H1 (cell line): ENCODE results near the gene MIA3.

Source experiments
- CHD1 ChIP-seq: IDR thresholded peaks from 2 replicates; pipeline ENCODE4 v1.6.1; 2012; ENCODE audit warnings: low read depth, low read length, improper control_type of control experiment
- EP300 ChIP-seq, 2 experiments: IDR thresholded peaks; 1 replicate in 1 of 2; 2 replicates in 1 of 2; pipeline ENCODE4 v1.6.1; 2011 to 2012; ENCODE audit warnings: low read depth in 2 of 2, low read length in 2 of 2, mild to moderate bottlenecking in 2 of 2, borderline replicate concordance in 1 of 2, inconsistent platforms in 1 of 2, moderate library complexity in 1 of 2
- FOSL1 ChIP-seq: IDR thresholded peaks from 2 replicates; pipeline ENCODE4 v1.6.1; 2011; ENCODE audit warnings: mild to moderate bottlenecking, low read depth, low read length, moderate library complexity; ENCODE audit not compliant: insufficient read depth
- HDAC2 ChIP-seq, 2 experiments: fragments of 300-600 bp in 1 of 2; sonication (generic) in 1 of 2; IDR thresholded peaks; 2 replicates each; pipeline ENCODE4 v1.6.1; 2011 to 2012; ENCODE audit warnings: low read depth in 2 of 2, low read length in 2 of 2, mild to moderate bottlenecking in 2 of 2, moderate library complexity in 2 of 2, borderline replicate concordance in 1 of 2, inconsistent platforms in 1 of 2
- POLR2A ChIP-seq, 2 experiments: IDR thresholded peaks; 1 replicate in 1 of 2; 2 replicates in 1 of 2; pipeline ENCODE4 v1.6.1; 2011; ENCODE audit warnings: low read depth in 2 of 2, low read length in 2 of 2, mild to moderate bottlenecking in 2 of 2; ENCODE audit errors: control extremely low read depth in 1 of 2
- TF ChIP-seq, protein P1 (sequence below), 3 experiments: IDR thresholded peaks; 1 replicate in 2 of 3; 2 replicates in 1 of 3; pipeline versions ENCODE4 v1.5.1 to v1.6.1; 2011; ENCODE audit warnings: low read length in 3 of 3, mild to moderate bottlenecking in 3 of 3, inconsistent platforms in 2 of 3, low read depth in 1 of 3, moderate library complexity in 1 of 3; ENCODE audit not compliant: insufficient read depth in 1 of 3; ENCODE audit errors: control extremely low read depth in 1 of 3
- TF ChIP-seq, protein P2 (sequence below): IDR thresholded peaks from 2 replicates; pipeline ENCODE4 v1.6.1; 2012; ENCODE audit warnings: low read length, inconsistent platforms
- TF ChIP-seq, protein P3 (sequence below): IDR thresholded peaks from 2 replicates; pipeline ENCODE4 v1.6.1; 2011; ENCODE audit warnings: low read depth, mild to moderate bottlenecking, low read length; ENCODE audit not compliant: insufficient read depth

DNA sequence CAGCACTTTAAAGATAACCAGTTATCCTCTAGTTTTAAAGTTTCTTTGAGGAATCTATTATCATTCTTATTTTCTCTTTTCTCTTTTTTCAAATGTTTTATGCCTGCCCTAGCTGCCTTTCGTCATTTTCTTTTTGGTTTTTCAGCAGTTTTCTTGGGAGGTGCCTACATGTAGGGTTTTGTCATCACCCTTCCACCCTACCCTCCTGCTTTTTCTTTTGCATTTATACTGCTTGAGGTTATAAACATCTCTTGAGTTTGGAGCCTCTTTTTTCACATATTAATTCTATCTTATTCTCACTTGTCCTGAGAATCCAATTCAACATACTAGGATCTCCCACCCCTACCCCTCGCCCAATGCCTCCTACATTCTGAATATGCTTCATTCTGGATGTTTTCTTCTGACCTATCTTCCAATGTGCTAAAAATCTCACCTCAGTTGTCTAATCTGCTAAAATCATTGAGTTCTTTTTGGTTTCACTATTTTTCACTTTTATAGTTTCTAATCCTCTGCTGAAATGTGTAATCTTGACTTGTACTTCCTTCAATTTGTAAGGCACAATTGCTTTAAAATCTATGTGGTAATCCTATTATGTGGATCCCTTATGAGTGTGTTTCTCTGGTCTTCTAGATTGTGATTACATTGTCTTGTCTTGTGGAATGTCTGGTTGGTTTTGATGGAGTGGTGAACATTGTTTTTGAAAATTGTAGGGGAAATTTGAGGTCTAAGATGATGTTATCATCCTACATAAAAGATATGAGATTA, 38.7 kb downstream of the MIA3 start:
- TF ChIP-seq HDAC2 (IDR thresholded peaks at IDR 0.05; ENCODE audit: borderline replicate concordance in 1 of 2, low read depth in 2 of 2, low read length in 2 of 2) (no peak), EP300 (IDR thresholded peaks at IDR 0.05; ENCODE audit: borderline replicate concordance in 1 of 2, low read depth in 2 of 2, low read length in 2 of 2) (no peak), FOSL1 (no peak), POLR2A (IDR thresholded peaks at IDR 0.05; ENCODE audit: control extremely low read depth in 1 of 2, low read depth in 2 of 2, low read length in 2 of 2) (no peak), CHD1 (no peak)
- TF ChIP-seq, protein P1, sequence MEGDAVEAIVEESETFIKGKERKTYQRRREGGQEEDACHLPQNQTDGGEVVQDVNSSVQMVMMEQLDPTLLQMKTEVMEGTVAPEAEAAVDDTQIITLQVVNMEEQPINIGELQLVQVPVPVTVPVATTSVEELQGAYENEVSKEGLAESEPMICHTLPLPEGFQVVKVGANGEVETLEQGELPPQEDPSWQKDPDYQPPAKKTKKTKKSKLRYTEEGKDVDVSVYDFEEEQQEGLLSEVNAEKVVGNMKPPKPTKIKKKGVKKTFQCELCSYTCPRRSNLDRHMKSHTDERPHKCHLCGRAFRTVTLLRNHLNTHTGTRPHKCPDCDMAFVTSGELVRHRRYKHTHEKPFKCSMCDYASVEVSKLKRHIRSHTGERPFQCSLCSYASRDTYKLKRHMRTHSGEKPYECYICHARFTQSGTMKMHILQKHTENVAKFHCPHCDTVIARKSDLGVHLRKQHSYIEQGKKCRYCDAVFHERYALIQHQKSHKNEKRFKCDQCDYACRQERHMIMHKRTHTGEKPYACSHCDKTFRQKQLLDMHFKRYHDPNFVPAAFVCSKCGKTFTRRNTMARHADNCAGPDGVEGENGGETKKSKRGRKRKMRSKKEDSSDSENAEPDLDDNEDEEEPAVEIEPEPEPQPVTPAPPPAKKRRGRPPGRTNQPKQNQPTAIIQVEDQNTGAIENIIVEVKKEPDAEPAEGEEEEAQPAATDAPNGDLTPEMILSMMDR (IDR thresholded peaks at IDR 0.05; ENCODE audit: control extremely low read depth in 1 of 3, insufficient read depth in 1 of 3, low read depth in 1 of 3, low read length in 3 of 3) = no peak
- TF ChIP-seq, protein P2, sequence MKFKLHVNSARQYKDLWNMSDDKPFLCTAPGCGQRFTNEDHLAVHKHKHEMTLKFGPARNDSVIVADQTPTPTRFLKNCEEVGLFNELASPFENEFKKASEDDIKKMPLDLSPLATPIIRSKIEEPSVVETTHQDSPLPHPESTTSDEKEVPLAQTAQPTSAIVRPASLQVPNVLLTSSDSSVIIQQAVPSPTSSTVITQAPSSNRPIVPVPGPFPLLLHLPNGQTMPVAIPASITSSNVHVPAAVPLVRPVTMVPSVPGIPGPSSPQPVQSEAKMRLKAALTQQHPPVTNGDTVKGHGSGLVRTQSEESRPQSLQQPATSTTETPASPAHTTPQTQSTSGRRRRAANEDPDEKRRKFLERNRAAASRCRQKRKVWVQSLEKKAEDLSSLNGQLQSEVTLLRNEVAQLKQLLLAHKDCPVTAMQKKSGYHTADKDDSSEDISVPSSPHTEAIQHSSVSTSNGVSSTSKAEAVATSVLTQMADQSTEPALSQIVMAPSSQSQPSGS = no peak
- TF ChIP-seq, protein P3, sequence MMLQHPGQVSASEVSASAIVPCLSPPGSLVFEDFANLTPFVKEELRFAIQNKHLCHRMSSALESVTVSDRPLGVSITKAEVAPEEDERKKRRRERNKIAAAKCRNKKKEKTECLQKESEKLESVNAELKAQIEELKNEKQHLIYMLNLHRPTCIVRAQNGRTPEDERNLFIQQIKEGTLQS = no peak
